Endothelial cell of umbilical vein (primary cell): ENCODE measurements around the gene ACP4. TPM values are rescaled to one million over a fixed set of nuclear protein-coding genes. Genes with fewer than 3 reads are reported as not detected.

Experiments
- BruUV-seq: library from RNA; stranded (reverse); fragments of 400-500 nt; replicated peaks from 2 replicates; lab custom pipeline; 2021; lab: Mats Ljungman, UMichigan
- CTCF ChIA-PET: fragments of 300-600, 350-600 bp; sonication (Branson Sonifier 250); formaldehyde crosslinking; loops from one replicate; lab custom pipeline; 2021; ENCODE audit warnings: antibody characterized with exemption, inconsistent platforms; lab: Charles Lee
- POLR2A ChIA-PET: fragments of 300-600, 350-600 bp; sonication (Branson Sonifier 250); formaldehyde crosslinking; loops from one replicate; lab custom pipeline; 2021; ENCODE audit warnings: antibody characterized with exemption, inconsistent platforms; lab: Charles Lee
- DNase-seq: peaks from one replicate; pipeline ENCODE4 v3.0.0-alpha.2; 2011; ENCODE audit warnings: low read depth, low spot score
- FAIRE-seq: peaks from 2 replicates; lab custom pipeline; 2011; peaks lifted over from hg19 to GRCh38; lab: Jason Lieb, UNC
- H2AFZ ChIP-seq: 2 replicates; pipeline ENCODE4 v1.6.0; 2012; ENCODE audit warnings: low read depth, low read length, control low read depth, inconsistent platforms
- H3K27ac ChIP-seq: 2 replicates; pipeline ENCODE4 v1.5.1; 2011; ENCODE audit warnings: low read depth, mild to moderate bottlenecking, control low read depth, low read length, moderate library complexity; ENCODE audit not compliant: insufficient read depth
- H3K27me3 ChIP-seq, 2 experiments: 2 replicates each; pipeline versions ENCODE4 v1.6.0 to v1.6.1; 2011; ENCODE audit warnings: low read length in 2 of 2, mixed read lengths in 1 of 2; ENCODE audit not compliant: control insufficient read depth in 2 of 2, insufficient read depth in 2 of 2
- H3K36me3 ChIP-seq, 2 experiments: 2 replicates in 1 of 2; 3 replicates in 1 of 2; pipeline ENCODE4 v1.5.1; 2011; ENCODE audit warnings: low read length in 2 of 2, mild to moderate bottlenecking in 1 of 2, moderate library complexity in 1 of 2; ENCODE audit not compliant: control insufficient read depth in 2 of 2, insufficient read depth in 2 of 2; ENCODE audit errors: extremely low read depth in 1 of 2
- H3K4me1 ChIP-seq: 3 replicates; pipeline ENCODE4 v1.5.1; 2011; ENCODE audit warnings: mild to moderate bottlenecking, low read length; ENCODE audit not compliant: control insufficient read depth, insufficient read depth; ENCODE audit errors: extremely low read depth
- H3K4me2 ChIP-seq: 2 replicates; pipeline ENCODE4 v1.6.1; 2011; ENCODE audit warnings: low read length, control low read depth, mixed read lengths; ENCODE audit not compliant: insufficient read depth
- H3K4me3 ChIP-seq, 3 experiments: fragments of 200-600 bp in 1 of 3; sonication (generic), shearing (Covaris generic) in 1 of 3; replicated peaks in 1 of 3; 2 replicates each; pipeline ENCODE4 v1.5.1; 2011 to 2016; ENCODE audit warnings: control low read depth in 3 of 3, low read length in 3 of 3, mild to moderate bottlenecking in 2 of 3, inconsistent platforms in 1 of 3, low read depth in 1 of 3, moderate library complexity in 1 of 3; ENCODE audit not compliant: insufficient read depth in 1 of 3
- H3K79me2 ChIP-seq: 2 replicates; pipeline ENCODE4 v1.6.0; 2012; ENCODE audit warnings: low read length, inconsistent platforms; ENCODE audit not compliant: control insufficient read depth, insufficient read depth
- H3K9ac ChIP-seq: replicated peaks from 2 replicates; pipeline ENCODE3; 2011; ENCODE audit warnings: low read length, control low read depth; ENCODE audit not compliant: insufficient read depth; ENCODE audit errors: extremely low read depth
- H3K9me1 ChIP-seq: replicated peaks from 3 replicates; pipeline ENCODE4 v1.6.0; 2011; ENCODE audit warnings: mild to moderate bottlenecking, low read length; ENCODE audit not compliant: control insufficient read depth, insufficient read depth; ENCODE audit errors: extremely low read depth
- H3K9me3 ChIP-seq: replicated peaks from 2 replicates; pipeline ENCODE4 v1.5.1; 2012; ENCODE audit warnings: low read length, inconsistent platforms; ENCODE audit not compliant: control insufficient read depth, insufficient read depth
- H4K20me1 ChIP-seq: replicated peaks from 2 replicates; pipeline ENCODE3; 2011; ENCODE audit warnings: mild to moderate bottlenecking, low read length; ENCODE audit not compliant: control insufficient read depth, insufficient read depth; ENCODE audit errors: extremely low read depth
- EZH2 ChIP-seq: IDR thresholded peaks from 2 replicates; pipeline ENCODE4 v1.6.1; 2012; ENCODE audit warnings: borderline replicate concordance, low read depth, mild to moderate bottlenecking, moderate library complexity, low read length, inconsistent platforms; ENCODE audit not compliant: severe bottlenecking
- FOS ChIP-seq: IDR thresholded peaks from 2 replicates; pipeline ENCODE4 v1.6.1; 2011; ENCODE audit warnings: mild to moderate bottlenecking, low read length, moderate library complexity, borderline replicate concordance; ENCODE audit not compliant: insufficient read depth
- JUN ChIP-seq: IDR thresholded peaks from 2 replicates; pipeline ENCODE4 v1.6.1; 2011; ENCODE audit warnings: borderline replicate concordance, low read depth; ENCODE audit not compliant: insufficient read length, insufficient read depth
- MYC ChIP-seq: IDR thresholded peaks from one replicate; pipeline ENCODE4 v1.6.1; 2011; ENCODE audit warnings: mild to moderate bottlenecking, low read depth, low read length
- POLR2A ChIP-seq: IDR thresholded peaks from 2 replicates; pipeline ENCODE4 v1.6.1; 2012; ENCODE audit warnings: low read depth, mild to moderate bottlenecking, control low read depth, low read length
- POLR2AphosphoS5 ChIP-seq: IDR thresholded peaks from 2 replicates; pipeline ENCODE4 v1.6.1; 2012; ENCODE audit warnings: low read depth, mild to moderate bottlenecking, control low read depth, low read length, moderate library complexity; ENCODE audit not compliant: insufficient read depth
- dilution Hi-C: fragments of 300-500 bp; cut with MboI; formaldehyde crosslinking; loops from one replicate; pipeline ENCODE4 v1.15.0; 2019; ENCODE audit warnings: low sequenced_read_pairs; ENCODE audit not compliant: extremely low pct_ligation_motif_present
- intact Hi-C: fragments of 100-400 bp; cut with micrococcal nuclease; formaldehyde crosslinking; loops from one replicate; pipeline ENCODE4 v1.10.0; 2022
- polyA plus RNA-seq, 4 experiments: library from polyadenylated mRNA; depleted of rRNA in 3 of 4; stranded (reverse) in 3 of 4; unstranded in 1 of 4; fragments of >200 nt; gene quantifications; 2 replicates each; pipeline versions ENCODE4 v1.2.1 to v1.2.3, GENCODE V29; 2011 to 2012; ENCODE audit warnings: missing spikeins in 1 of 4
- total RNA-seq: library from RNA; stranded (reverse); gene quantifications from 2 replicates; pipeline ENCODE4 v1.2.3, GENCODE V29; 2021
- TF ChIP-seq, protein P1 (sequence below): IDR thresholded peaks from 2 replicates; pipeline ENCODE4 v1.6.1; 2011; ENCODE audit not compliant: insufficient read depth, insufficient read length
- TF ChIP-seq, protein P2 (sequence below), 2 donors: IDR thresholded peaks; 1 replicate in 1 of 2; 2 replicates in 1 of 2; pipeline ENCODE4 v1.5.1; 2011; ENCODE audit warnings: low read length in 2 of 2, mild to moderate bottlenecking in 2 of 2, moderate library complexity in 2 of 2, control low read depth in 1 of 2, inconsistent platforms in 1 of 2, low read depth in 1 of 2; ENCODE audit not compliant: insufficient read depth in 1 of 2; ENCODE audit errors: extremely low read depth in 1 of 2

ACP4 gene
- total and polyA plus RNA-seq, 2 donors (not counting 3 experiments of a cell fraction or from before 2014, with no cell fraction given) = not detected

DNA sequence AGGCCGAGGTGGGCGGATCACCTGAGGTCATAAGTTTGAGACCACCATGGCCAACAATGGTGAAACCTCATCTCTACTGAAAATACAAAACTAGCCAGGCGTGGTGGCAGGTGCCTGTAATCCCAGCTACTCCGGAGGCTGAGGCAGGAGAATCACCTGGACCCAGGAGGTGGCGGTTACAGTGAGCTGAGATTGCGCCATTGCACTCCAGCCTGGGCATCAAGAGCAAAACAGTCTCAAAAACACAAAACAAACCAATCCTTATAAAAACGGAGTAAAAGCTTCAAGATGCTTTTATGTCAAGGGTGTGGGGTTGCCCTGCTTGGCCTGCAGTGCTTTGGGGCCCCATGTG is 7.2 kb downstream of the ACP4 start:
- Histone ChIP-seq H3K4me2 (no peak overlapping the region), H4K20me1 (no peaks in the 10 kb centered on the region), H3K9me1 (no peaks in the 10 kb centered on the region), H2AFZ (no peak overlapping the region), H3K27ac (no peak overlapping the region), H3K36me3 (peaks cover 19 to 22% of the 10 kb centered on the region in 2 experiments), H3K27me3 (no peaks in the 10 kb centered on the region), H3K4me1 (no peaks in the 10 kb centered on the region), H3K9me3 (no peaks in the 10 kb centered on the region), H3K9ac (no peak overlapping the region), H3K79me2 (peaks cover 30% of the 10 kb centered on the region), H3K4me3 (no peak overlapping the region)
- DNase-seq (no peak), FAIRE-seq (no peak)
- BruUV-seq = no TSS peak
- dilution Hi-C loops (no loop called here), intact Hi-C loops (no loop called here)
- ChIA-PET CTCF (interaction anchor here (1.9 kb wide), 1 partner anchor 14 kb away, joined by 7 read pairs; no protein-coding TSS in a partner anchor), POLR2A (no interaction called here)
- TF ChIP-seq POLR2A (no peak), EZH2 (no peak), FOS (no peak), POLR2AphosphoS5 (no peak), MYC (no peak), JUN (no peak)
- TF ChIP-seq, protein P1, sequence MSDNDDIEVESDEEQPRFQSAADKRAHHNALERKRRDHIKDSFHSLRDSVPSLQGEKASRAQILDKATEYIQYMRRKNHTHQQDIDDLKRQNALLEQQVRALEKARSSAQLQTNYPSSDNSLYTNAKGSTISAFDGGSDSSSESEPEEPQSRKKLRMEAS = no peak
- TF ChIP-seq, protein P2, sequence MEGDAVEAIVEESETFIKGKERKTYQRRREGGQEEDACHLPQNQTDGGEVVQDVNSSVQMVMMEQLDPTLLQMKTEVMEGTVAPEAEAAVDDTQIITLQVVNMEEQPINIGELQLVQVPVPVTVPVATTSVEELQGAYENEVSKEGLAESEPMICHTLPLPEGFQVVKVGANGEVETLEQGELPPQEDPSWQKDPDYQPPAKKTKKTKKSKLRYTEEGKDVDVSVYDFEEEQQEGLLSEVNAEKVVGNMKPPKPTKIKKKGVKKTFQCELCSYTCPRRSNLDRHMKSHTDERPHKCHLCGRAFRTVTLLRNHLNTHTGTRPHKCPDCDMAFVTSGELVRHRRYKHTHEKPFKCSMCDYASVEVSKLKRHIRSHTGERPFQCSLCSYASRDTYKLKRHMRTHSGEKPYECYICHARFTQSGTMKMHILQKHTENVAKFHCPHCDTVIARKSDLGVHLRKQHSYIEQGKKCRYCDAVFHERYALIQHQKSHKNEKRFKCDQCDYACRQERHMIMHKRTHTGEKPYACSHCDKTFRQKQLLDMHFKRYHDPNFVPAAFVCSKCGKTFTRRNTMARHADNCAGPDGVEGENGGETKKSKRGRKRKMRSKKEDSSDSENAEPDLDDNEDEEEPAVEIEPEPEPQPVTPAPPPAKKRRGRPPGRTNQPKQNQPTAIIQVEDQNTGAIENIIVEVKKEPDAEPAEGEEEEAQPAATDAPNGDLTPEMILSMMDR (IDR thresholded peaks at IDR 0.05; ENCODE audit: extremely low read depth in 1 of 2, insufficient read depth in 1 of 2, low read depth in 1 of 2, low read length in 2 of 2) = no peak
